NCI-H460 (cell line): ENCODE measurements around the gene CTLA4. TPM values are rescaled to one million over a fixed set of nuclear protein-coding genes. Genes with fewer than 3 reads are reported as not detected.

Experiments
- DNase-seq: peaks from one replicate; pipeline ENCODE4 v3.0.0-alpha.2; 2016; ENCODE audit warnings: low read depth; ENCODE audit errors: extremely low read depth
- total RNA-seq: library from RNA; depleted of rRNA; stranded (reverse); fragments of >200 nt; shearing (Covaris generic); gene quantifications from 2 replicates; pipeline ENCODE4 v1.2.3, GENCODE V29; 2014

Gene CTLA4
- total RNA-seq, 1 experiment from 2014 or later = not detected

DNA sequence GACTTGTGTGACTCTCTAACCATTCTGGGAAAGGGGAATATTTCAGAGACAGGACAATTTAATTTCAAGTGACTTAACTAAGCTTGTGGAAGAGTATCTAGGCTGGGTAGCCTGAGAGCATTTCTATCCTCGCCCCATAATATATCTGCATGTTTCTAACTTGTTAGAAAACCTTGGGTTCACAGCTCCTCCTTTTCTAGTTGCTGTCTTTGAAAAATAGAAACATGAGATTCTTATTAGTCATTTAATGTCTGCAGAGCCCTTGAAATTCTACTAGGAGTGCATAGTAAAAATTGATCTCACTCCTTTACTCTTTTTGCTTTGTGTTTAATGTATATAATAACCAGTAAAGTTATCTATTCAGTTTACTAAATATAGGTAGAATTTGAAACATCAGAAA is 22.4 kb downstream of the CTLA4 start:
- DNase-seq = no peak

DNA sequence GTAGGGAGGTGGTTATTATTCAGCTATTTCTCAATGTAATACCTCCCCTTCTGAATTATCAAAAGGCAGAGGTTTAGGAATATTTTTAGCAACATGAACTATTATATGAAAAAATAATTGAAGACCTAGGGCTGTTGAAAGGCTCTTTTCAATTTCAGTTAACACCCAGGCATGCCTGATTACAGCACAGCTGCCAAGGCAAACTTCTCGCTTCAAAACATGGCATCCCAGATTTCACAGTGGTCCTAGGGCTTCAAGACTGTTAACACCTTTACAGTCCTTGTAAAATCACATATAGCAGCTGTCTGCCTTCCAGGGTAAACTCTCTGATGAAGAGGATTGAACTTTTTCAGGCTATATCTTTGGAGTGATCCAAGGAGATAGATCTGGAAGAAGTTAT is 23.2 kb downstream of the CTLA4 start:
- no peak for DNase-seq

DNA sequence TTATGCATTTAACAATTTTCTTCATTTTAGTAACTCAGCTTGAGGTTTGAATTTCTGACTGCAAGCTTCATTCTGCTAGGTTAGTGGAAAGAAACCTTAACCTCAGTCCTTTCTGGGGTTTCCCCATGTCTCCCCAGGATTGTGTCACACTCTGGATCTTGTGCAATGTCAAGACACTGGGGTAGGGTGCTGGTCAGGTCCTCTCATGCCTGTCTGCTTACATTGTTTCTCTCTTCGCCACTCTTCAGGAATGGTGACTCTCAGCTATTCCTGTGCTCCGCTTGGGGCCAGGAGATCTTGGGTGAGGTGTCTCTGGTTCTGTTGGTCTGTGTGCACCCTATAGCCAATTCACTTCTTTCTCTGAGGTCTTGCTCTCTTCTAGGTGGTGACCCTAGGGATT is 23.9 kb downstream of the CTLA4 start:
- no peak for DNase-seq

DNA sequence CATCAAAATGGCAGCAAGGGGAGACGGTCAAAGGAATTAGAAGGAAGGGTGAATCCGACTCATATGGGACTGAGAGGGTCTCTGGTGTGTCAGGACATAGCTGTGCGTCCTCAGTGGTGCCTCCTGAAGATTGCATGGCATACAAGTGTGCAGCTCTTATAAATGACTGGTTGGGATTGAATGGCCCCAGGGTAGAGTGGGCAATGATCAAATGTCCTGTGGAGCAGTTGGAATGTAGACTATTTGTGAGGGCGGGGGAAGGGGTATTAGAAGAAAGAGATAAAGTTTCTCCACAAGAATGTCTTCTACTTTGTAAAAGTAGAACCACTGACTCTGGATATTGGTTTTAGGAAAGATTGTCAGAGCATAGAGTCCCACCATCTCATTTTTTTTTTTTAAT is 24.6 kb downstream of the CTLA4 start:
- no peak for DNase-seq

DNA sequence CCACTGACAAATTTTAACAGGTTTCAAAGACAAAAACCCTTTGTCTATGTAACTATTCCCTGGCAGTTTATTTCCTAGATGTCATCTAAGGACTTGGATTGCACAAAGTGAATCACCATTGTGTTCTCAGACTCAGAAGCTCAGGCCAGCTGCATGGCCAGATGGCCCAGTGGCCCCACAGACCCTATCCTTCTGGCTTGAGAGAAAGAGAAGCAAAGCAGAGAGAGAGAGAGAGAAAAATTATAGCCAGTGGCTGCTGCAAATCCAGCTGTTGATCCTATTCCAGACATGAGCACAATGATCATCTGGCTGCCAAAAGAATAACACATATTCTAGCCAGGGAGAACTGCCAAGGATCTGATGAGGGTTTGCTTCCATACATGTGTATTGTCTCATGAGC is 25.8 kb downstream of the CTLA4 start:
- no peak for DNase-seq

DNA sequence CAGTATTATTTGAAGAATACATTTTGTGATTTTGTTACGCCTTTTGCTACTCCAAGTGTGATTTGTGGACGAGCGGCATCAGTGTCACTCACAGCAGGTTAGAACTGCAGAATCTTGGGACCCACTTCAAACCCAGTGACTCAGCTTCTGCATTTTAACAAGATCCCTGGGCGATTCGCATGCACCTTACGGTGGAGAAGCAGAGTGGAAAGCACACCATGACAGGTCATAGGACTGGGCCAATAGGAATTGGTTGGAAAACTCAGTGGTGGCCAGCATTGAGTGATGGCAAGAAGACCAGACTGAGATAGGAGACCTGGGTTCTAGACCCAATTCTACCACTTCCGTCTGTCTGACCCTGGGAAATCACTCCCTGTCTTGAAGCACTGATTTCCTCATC is 26.3 kb downstream of the CTLA4 start:
- DNase-seq = no peak

DNA sequence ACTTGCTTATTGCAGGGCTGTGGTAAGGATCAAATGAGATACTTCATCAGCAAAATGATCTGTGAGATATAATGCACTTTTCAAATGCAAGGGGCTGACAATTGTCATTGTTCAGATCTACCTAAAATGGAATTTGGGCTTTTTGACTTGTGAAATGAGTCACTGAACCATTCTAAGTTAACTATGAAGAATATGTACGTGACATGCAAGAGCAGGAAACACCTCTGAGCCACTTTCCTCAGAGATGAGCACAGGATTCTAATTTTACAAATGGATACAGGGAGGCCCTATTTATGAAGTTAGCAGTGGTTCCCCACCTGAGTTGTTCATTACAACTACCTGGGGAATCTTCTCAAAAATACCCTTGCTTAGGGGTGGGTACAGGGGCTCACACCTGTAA is 26.7 kb downstream of the CTLA4 start:
- DNase-seq = no peak

DNA sequence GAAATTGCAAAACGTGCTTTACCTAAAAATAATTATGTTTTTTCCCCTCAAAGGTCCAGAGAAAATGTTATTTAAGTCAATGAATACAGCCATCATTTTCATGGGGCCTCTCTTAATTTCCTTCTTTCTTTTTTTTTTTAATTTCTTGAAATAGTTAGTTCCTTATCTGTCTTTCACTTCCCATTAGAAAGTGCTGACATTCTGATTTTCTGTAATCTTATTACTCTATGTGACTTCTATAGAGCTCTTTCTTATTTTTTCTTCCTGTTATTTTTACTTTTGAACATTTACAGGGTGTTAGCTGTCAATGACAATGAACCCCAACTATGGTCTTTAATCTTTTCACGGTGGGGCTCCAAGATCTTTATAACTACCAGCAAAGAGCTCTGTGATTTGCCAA is 30.0 kb downstream of the CTLA4 start:
- no peak for DNase-seq

DNA sequence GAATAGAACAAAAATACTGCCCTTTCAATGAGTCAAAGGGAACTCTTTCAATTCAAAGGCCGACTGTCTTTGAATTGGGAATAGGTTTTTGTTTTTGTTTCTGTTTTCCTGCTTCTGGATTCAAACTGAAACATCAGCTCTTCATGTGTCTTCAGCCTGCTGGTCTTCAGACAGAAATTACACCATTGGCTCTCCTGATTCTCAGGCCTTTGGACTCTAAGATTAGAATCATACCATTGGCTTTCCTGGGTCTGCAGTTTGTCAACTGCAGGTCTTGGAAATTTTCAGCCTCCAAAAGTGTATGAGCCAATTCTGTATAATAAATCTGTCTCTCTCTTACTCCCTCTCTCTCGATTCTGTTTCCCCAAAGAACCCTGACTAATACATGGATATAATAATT is 31.1 kb downstream of the CTLA4 start:
- no peak for DNase-seq

DNA sequence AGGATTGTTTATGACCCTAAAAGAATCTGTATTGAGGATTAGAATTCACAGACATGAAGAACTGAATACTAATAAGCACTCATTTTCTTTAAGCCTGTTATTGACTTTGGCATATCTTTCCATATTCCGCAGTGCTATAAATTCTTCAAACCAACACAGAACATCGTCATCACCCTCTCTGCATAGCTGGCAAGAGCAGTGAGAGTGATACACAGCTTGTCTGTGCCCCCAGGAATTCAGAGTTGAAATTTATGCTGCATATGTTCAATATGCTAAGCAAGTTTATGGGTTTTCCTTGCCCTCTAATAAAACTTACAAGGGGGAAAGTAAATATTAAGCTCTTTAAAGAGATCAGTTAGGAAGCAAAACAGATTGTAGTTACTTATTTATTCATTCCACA is 32.7 kb downstream of the CTLA4 start:
- no peak for DNase-seq

DNA sequence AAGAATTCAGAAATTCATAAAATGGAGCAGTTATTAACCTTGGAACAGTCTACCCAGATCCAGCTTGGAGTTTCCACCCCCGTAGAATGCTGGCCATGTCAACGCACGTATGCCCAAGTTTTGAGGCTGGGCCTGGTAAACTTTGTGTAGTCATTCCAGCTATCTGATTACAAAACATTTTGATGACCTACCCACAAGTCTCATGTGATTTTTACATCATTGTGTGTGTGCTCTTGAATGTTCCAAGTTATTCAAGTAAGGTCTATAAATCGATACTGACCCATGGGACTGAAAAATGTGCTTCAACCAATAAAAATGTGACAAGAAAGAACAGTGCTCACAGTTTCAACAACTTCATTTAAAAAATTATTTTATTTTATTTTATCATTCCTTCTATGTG is 36.5 kb downstream of the CTLA4 start:
- no peak for DNase-seq

DNA sequence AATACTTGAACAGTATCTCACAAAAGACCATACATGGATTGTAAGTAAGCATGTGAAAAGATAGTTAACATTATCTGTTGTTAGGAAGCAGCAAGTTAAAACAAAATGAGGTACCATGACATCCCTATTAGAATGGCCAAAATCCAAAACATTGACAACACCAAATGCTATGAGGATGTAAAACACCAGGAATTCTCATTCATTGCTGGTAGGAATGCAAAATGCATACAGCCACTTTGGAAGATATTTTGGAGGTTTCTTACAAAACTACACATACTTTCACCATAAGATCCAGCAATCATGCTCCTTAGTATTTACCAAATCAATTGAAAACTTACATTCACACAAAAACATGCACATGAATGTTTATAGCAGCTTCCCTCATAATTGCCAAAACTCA is 38.1 kb downstream of the CTLA4 start:
- DNase-seq = no peak

DNA sequence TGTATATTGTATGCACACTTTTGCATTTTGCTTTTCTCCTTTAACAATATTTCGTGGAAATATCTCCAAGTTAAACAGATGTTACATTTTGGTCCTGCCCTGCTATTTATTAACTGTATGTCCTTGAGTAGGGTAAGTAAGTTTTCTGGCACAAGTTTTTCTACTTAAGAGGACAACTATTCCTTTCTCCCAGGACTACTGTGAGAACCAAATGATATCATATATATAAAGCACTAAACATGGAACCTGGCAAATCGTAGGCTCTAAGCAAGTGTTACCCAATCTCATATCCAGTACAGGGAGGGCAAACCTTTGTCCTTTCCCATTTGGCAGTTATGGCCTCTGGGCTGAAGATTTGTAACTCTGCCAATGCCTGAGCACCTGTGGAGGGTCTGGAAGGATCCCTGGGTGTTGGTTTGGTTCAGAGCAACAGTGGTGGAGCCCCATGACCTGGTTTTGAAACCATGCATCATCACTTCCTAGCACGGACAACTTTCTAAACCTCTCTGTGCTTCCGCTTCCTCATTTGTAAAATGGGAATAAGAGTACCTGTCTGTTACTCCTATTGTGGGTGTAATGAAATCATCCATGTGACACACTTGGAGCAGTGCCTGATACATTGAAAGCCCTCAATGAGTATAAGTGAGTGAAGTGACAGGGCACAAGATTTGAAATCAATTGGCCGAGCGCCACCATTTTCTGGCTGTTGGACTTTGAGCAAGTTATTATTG is 40.7 kb downstream of the CTLA4 start:
- DNase-seq = no peak

DNA sequence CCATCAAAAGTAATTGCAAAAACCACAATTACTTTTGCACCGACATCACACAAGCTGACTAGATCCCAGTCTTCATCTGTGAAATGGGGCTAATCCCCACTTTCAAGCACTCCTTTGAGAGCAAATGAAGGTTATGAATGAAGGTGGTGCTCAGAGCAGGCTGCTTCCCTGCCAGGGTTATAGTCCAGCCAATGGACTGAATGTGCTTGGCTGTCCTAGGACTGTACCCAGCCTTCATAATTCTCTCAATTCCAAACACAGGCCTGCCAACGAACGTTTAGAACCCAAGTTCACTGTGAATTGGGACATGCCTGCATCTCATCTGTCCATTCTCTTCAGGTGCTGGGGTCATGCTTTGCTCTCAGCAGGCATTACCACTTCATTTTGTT is 41.2 kb downstream of the CTLA4 start:
- DNase-seq = no peak

DNA sequence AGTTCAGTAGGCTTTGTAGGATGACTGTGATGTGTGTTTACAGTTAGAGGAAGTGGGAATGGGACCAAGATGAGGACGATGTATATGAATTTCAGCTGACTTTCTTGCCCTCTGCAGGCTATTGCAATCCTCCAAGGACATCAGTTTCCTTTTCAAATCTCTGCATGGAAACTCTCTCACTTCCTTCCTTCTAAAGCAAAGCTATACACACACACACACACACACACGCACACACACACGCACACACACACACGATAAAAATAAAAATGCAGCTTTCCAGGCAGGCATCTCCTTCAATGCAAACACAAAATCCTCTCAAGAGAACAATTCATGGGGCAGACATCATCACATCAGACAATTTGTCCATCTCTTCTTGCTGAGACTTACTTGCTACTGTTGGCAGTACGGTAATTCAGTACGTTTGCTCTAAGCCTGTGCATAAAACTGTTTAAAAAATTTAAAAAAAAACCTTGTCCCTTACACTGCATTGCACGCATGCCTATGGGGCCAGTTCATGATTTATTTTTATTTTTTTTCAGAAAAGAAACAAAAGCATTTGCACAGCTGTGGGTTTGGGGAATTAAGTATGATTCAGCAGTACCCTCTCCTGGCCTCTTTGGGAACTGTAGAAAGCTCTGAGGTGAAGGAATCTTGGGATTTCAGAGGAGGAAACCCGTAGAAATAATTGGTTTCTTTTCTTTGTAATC is 41.8 kb downstream of the CTLA4 start:
- peak; percentile 26 for DNase-seq

DNA sequence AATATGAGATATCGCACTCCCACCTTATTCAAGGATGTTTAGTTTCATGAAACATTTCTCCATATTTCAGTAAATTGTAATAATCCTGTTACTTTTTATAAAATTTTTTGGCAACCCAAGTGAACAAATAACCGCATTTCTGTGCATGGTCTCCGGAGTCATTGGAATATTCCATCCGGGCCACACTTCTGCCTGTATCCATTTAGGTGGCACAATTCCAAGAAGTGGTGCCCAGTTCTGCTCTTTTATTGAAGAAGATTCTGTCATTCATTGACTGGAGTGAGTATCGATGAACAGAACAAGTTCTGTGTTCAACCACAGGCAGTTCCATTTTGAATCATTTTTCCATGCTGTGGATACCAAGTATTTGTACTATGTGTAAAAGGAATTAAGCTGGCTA is 42.4 kb downstream of the CTLA4 start:
- DNase-seq = no peak

DNA sequence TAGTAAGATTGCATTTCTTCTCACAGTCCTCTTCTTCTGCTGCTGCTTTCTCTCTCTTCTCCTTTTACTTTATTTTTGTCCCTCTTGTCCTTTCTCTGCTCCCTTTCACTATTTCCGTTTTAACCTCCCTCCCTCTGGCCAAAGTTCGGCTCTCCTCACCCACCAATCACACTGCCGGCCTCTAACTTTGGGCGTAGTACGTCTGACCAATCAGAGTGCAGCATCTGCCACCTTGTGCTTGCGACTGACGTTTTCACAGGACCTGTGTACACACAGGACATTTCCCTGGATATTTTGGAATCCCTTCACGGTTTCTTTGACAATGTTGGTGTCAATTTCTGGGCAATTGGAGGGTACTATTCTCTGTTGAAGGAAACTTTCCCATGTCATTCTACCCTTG is 46.4 kb downstream of the CTLA4 start:
- no peak for DNase-seq

DNA sequence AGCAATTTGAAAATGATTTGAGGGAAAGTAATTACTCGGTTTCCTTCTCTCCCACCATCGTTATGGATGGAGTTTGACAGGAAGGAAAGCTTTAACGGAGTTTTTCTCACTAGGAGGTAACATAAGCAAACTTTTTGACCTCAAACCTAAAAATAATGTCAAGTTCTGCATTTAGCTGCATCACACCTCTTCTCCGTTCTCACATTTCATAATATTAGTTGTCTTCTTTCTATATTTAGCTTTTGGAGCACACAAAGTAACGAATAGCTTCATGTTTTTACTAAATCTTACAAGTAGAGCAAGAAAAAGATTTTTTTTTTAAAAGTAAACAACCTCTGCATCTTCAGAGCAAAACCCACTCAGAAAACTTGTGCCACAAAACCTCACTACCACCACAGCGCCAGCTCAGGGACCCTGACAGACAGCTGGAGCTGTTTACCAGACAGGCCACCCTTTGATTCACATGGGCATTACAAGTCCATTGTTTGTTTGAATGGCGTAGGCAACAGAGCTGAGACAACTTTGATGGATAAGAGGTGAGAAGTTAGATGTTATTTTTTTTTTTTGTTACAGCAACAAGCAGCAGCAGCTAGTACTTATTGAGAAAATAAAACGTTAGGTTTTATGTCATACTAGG is 47.1 kb downstream of the CTLA4 start:
- no peak for DNase-seq

DNA sequence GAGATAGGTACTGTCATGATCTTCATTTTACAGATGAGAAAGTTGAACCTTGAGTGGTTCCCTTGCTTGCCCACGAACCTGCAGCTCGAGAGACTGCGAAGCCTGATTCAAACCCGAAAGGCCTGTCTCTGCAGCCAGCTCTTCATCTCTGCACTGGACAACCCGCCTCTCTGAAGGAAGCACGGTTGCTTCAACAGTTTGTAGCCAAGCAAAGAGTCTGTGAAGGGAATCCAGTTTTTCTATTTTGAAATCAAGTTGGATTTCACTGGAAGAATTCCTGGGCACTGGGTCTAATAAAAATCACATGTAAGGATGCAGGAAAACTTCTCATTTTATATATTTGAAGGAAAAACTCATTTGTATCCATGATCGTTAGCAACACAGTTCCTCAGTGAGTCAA is 47.7 kb downstream of the CTLA4 start:
- no peak for DNase-seq

DNA sequence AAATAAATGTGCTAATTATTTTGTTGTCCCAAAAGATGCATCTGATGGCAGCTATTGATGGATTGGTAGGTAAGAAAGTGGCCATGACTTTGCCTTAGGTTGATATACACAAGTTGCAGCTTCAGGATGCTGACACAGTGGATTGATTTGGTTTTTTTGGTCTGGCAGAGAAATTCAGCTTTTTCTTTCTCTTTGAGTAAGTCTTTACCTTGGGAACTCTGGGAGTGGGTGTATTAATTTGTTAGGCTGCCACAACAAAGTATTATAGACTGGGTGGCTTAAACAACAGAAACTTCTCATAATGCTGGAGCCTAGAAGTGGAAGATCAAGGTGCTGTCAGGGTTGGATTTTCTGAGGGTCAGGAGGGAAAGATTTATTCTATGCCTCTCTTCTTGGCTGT is 49.2 kb downstream of the CTLA4 start:
- no peak for DNase-seq

DNA sequence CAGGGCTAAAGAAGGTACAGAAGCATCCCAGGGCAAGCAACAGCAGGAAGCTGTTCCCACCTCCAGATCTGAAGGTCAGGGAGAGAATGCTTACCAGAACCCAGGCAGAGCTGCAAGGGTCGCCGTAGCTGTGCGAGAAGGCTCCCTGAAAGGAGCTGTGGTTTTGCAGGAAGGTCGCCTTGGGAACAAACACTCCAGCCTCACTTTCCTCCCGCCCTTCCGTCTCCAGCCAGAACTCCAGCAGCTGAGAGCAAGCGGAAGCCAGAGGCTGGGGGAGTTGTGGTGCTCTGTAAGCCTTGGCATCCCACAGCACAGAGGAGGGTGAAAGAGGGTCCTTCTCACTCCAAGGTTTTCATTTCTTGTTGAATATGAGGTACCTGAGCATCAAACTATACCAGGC is 50.7 kb downstream of the CTLA4 start:
- DNase-seq = no peak

DNA sequence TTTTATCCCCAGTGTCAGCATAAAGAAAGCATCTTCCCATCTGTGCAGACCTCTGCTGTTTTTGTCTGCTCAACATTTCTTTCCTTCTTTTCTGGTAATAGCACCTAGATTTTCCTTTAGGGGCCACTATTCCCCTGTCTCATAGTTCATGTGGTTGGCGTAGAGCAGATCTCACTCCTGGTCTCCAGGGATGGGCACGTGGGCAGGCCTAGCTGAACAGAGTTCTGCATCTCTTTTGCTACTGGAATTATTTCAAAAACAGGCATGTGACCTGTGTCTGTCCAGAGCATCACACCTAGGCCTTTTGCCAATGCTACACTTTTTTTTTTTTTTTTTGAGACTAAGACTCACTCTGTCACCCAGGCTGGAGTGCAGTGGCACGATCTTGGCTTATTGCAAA is 51.3 kb downstream of the CTLA4 start:
- no peak for DNase-seq
